ENCODE results near the gene PSMB11. TPM values are rescaled to one million over a fixed set of nuclear protein-coding genes. Genes with fewer than 3 reads are reported as not detected.

PSMB11 gene
- total RNA-seq, 1 donor from 2014 or later, result 0.09 TPM

- H3K4me3 Mint-ChIP-seq, result peak overlapping the region; percentile 93
- peak overlapping the region; percentile 93 for H3K27ac Mint-ChIP-seq
- DNase-seq (ENCODE audit: low spot score in 2 of 2, unreplicated experiment in 2 of 2), result no peak
- peaks cover 39% of the 10 kb centered on the region for H3K4me1 Mint-ChIP-seq
- TF ChIP-seq CTCF (IDR thresholded peaks at IDR 0.05; ENCODE audit: unreplicated experiment), result no peak
- H3K36me3 Mint-ChIP-seq, result peaks cover 12% of the 10 kb centered on the region
- H3K27me3 Mint-ChIP-seq (ENCODE audit: low read depth), result no peaks in the 10 kb centered on the region
- H3K9me3 Mint-ChIP-seq, result no peaks in the 10 kb centered on the region
These were observed 30.0 kb downstream of the PSMB11 start for GRCh38 chr14:23071921-23072539.

DNA sequence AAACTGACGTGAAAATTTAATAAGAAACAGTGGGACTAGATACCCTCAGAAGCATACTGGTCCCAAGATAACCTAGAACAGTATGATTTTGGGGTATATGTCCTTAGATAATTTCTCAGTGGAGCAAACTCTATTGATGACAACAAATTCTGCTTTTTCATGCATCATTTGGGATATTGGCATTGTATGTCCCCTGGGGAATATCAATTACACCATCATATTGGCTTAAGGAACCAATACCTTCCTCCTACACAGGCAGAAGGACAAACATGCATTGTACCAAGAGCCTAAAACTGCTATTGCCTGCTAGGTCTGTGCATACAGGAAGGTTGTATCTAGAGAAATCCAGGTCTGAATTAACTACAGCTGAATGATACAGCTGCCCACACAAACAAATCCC is 32.9 kb downstream of the PSMB11 start:
- no peaks in the 10 kb centered on the region for H3K9me3 Mint-ChIP-seq
- H3K27me3 Mint-ChIP-seq (ENCODE audit: low read depth), result no peaks in the 10 kb centered on the region
- no peak for DNase-seq (ENCODE audit: low spot score in 2 of 2, unreplicated experiment in 2 of 2)
- H3K4me3 Mint-ChIP-seq, result no peak overlapping the region
- no peak overlapping the region for H3K27ac Mint-ChIP-seq
- no peak for TF ChIP-seq CTCF (IDR thresholded peaks at IDR 0.05; ENCODE audit: unreplicated experiment)
- H3K4me1 Mint-ChIP-seq, result peaks cover 23% of the 10 kb centered on the region
- H3K36me3 Mint-ChIP-seq, result peaks cover 26% of the 10 kb centered on the region

DNA sequence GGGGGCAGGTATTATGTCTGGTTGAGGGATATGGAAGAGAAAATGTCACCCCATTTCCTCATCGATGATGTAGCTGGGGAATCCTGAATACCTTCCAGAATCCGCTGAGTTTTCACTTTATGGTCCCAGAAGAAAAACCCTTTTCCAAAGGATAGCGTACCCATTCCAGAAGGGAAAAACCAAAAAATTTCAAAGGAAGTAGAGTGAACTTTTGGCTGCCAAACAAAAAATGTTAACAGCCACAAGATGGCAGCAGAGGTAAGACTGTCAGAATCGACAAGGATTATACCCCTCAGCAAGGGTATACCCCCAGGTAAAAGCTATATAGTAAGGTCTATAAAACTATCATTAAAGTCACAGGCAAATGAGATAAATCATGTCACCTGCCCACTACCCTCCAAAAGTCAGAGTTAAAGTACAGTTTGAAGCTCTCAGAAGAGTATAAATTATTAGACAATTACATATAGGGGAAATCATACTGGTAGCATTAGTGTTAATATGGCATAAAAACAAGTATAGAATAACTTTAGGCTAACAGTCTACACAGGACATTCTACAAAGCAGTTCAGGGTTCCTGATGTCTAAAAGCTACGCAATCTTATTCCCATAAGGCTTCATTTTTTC is 34.9 kb downstream of the PSMB11 start:
- Mint-ChIP-seq H3K36me3 (peaks cover 35% of the 10 kb centered on the region), H3K4me1 (peaks cover 10% of the 10 kb centered on the region), H3K4me3 (no peak overlapping the region), H3K9me3 (no peaks in the 10 kb centered on the region), H3K27ac (no peak overlapping the region), H3K27me3 (ENCODE audit: low read depth) (no peaks in the 10 kb centered on the region)
- TF ChIP-seq CTCF (IDR thresholded peaks at IDR 0.05; ENCODE audit: unreplicated experiment), result peak; percentile 63
- DNase-seq (ENCODE audit: low spot score in 2 of 2, unreplicated experiment in 2 of 2), result no peak

DNA sequence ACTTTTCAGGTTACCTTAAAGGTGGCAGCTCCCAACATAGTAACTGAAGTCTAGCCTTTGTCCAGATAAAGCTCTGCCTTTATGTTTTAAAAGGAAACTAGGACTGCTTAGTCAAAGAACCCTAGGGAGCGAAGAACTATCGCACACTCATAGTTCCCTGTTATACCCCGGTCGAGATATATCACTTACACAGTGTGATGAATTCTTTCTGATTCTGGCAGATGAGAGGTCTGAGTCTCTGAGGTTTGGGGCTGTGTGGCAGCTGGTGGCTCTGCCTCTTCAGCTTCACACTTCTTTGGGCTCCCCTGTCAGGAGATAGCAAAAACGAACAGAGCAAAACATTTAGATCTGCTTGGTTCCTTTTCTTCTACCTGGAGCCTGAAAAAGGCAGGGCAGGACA is 36.0 kb downstream of the PSMB11 start:
- no peak for TF ChIP-seq CTCF (IDR thresholded peaks at IDR 0.05; ENCODE audit: unreplicated experiment)
- peaks cover 32% of the 10 kb centered on the region for H3K36me3 Mint-ChIP-seq
- DNase-seq (ENCODE audit: low spot score in 2 of 2, unreplicated experiment in 2 of 2), result no peak
- H3K4me1 Mint-ChIP-seq, result no peaks in the 10 kb centered on the region
- no peak overlapping the region for H3K4me3 Mint-ChIP-seq
- no peak overlapping the region for H3K27ac Mint-ChIP-seq
- H3K27me3 Mint-ChIP-seq (ENCODE audit: low read depth), result no peaks in the 10 kb centered on the region
- no peaks in the 10 kb centered on the region for H3K9me3 Mint-ChIP-seq

GRCh38 chr14:23078692-23079116 is 36.7 kb downstream of the PSMB11 start:
- no peak overlapping the region for H3K4me3 Mint-ChIP-seq
- DNase-seq (ENCODE audit: low spot score in 2 of 2, unreplicated experiment in 2 of 2), result no peak
- no peaks in the 10 kb centered on the region for H3K9me3 Mint-ChIP-seq
- no peak overlapping the region for H3K27ac Mint-ChIP-seq
- peaks cover 32% of the 10 kb centered on the region for H3K36me3 Mint-ChIP-seq
- H3K27me3 Mint-ChIP-seq (ENCODE audit: low read depth), result no peaks in the 10 kb centered on the region
- no peak for TF ChIP-seq CTCF (IDR thresholded peaks at IDR 0.05; ENCODE audit: unreplicated experiment)
- no peaks in the 10 kb centered on the region for H3K4me1 Mint-ChIP-seq

All from mesothelial cell of epicardium (in vitro differentiated cells).